Activated T-cell treated with anti-CD3 and anti-CD28 coated beads for 1 hour (primary cell): ENCODE results near the gene UBAC2.

Experiments
- DNase-seq: peaks from one replicate; pipeline ENCODE4 v3.0.0-alpha.2; 2020; ENCODE audit warnings: low read depth

UBAC2 gene

DNA sequence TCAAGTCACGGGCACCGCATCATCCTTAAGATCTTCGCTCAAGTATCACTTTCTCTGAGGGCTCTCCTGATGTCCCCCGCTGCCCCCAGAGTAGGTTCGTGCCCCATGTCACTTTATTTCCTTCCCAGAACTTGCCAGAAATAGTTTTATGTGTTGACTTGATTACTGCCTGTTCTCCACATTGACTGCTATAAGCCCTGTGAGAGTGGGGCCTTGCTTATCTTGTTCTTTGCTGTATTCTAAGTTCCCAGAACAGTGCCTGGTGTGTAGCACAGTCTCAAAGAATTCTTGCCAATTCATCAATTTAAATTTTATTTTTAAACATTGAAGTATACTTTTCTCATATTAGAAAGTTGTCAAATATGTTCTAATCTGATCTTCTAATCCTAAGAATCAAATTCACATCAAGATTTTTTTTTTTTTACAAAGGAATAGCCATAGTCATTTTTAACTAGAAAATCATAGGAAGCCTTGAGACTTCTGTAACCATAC, 138.6 kb downstream of the UBAC2 start:
- no peak for DNase-seq

DNA sequence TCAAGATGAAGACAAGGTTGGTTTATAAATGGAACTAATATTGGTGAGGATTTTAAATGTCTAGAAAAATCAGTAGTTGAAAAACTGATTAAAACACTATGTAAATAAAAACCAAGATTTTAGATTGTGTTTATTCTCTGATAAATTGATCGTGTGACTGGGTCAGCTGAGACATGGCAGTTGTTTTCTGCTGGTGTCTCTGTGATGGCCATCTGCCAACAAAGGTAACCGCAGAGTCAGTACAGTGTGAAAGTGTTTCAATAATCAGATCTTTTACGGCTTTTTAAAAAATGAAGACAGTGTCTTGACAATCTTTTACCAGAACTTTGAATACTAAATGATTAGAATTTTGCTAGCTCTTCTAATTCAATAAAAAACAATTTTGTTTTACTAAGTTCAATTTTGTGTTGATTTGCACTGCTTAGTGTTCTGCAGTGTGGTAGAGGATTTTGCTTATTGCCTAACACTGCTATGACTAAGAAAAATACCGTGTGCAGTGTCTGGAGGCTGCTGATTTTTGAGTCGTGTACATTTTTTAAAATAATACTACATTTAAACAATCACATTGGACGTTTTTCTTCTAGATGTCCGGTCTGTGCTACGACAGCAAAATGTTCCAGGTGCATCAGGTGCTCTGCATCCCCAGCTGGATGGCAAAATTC, 139.2 kb downstream of the UBAC2 start:
- DNase-seq = no peak

DNA sequence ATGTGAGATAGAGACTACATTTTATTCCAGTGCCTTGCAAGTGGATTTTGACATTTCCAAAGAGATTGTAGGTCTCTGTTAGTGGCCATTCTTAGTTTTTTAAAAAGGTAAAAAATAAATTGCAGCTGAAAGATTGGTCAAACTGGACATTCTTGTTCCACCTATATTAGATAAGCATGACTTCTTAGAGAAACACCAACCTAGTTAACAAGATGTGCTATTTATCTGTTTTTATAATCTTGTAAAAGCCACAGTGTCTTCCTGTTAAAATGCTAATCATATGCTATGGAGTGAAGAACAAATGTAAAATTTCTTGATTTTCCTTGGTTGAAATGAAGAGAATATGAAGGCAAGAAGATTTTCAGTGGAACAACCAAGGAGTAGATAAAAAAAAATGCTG, 140.0 kb downstream of the UBAC2 start:
- no peak for DNase-seq

DNA sequence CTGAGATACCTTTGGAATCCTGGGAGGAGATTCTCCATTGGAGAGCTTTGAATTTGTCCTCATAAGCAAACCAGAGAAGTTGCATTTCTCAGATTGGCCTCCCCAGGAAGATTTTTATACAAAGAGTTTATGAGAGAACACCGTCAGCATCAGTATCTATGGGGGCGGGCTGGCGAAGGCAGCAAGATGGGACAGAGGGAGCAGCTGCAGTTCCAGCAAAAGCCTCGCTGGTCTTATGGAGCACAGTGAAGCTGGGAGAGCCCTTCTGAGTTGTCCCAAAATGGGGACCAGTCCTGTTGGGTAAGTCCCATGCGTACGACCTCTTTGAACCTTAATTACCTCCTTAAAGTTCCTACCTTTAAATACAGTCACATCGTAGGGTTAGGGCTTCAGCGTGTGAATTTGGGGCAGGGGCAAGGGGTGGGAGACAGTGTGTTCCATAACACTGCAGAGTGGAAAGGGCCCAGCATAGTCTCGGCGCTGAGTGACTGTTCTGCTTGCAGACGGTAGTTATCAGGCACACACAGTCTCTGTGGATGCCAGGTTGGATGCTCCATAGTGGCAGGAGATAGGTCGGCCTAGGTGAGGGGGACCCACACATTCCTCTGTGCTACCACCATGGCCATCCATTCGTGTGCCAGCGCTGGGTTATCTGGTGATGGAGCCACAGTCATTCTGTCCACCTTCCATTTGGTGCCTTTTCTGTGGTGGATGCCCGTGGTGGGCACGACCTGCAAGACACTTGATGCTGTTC, 141.5 kb downstream of the UBAC2 start:
- DNase-seq = no peak

DNA sequence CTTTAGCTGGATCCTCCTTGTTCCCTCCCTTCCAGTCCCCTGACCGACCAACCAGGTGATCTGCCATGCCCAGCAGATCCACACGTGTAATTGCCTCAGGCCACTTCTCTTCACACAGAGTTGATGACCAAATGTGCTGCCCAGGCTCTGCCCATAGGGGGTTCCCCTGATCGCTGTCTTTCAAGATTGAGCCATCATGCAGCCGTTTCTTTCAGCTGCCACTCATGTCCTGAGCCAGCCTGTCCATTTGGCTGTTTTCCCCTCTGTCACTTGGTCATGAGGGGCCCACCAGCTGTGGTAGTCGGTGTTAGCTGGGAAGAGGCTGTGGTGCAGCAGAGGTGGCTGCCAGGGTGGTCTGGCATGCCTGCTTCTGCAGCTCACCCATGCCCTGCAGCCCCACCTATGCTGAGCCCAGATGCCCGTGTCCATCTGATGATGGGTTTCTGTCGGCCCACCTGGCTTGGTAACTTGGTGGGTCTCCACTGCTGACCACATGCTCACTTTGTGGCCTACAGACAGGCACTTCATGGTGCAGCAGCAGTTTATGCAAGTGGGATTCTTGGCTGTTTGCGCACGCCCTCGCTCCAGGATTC, 142.2 kb downstream of the UBAC2 start:
- DNase-seq = no peak

DNA sequence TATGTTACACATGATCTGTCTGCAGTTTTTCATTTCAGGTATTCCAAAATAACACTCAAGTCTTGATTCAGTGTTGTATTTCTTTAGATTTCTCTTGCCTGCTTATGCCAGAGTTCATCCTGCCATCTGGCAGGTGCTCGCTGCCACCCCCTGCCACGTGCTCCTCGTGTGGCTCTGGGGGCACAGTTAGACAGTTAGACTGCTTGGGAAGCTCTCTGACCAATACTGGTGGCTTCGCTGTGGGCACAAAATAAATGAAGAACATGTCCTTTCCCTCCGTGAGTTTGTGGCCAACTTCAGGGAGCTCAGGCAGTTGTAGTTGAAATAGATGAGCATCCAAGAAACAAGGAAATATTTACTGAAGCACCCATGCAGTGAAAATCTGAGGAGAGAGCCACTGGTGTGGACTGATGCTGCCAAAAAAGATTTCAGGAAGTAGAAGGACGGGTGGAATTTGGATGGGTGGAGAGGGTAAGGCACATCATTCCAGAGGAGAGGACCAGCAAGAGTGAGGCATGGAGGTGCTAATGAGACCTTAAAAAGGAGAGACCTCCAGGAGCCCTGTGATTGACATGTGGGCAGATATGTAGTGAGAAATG, 144.1 kb downstream of the UBAC2 start:
- no peak for DNase-seq

DNA sequence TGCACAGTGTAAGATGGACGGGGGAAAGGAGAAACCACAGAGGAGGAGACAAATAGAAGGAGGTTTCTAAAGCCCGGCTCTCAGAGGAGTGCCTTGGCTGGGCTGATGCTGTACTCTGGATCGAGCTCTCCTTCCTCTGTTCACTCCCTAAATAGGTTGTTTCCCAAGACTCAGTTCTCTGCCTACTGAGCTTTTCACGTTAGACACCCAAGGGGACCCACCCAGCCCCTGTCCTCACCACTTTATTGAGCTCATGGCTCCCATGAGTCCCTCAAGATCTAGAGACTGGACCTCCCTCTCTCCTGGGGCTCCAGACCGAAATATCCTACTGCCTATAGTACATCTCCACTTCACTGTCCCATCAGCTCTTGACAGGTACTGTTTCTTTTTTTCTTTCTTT, 144.7 kb downstream of the UBAC2 start:
- DNase-seq = no peak

DNA sequence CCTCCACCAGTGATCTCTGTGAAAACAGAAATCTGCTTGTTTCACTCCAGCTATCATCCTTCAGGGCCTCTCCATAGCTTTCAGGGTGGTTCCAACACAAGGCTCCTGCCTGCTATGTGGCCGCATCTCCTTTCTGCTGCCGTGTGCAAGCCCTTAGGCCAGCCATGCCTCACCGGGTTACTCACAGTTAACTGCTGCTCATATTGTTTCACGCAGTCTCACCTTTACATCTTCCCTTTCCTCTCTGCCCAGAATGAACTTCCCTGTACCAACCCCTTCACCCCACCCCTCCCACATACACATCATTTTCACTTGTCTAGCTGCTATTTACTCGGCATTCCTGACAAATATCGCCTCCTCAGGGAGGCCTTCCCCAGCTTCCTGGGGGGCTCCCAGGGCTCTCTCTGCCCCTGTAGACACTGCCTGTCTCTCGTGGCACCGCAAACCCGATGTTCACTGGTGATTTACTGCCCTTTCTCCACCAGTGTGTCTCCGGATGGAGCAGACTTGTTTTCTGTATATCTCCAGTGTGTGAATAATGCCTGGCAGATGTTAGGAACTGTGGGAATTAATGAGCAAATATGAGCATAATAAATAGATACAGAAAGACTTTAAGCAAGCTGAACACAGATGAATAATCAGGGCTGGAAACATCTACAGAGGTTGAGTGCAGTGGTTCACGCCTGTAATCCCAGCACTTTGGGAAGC, 145.8 kb downstream of the UBAC2 start:
- DNase-seq = no peak

DNA sequence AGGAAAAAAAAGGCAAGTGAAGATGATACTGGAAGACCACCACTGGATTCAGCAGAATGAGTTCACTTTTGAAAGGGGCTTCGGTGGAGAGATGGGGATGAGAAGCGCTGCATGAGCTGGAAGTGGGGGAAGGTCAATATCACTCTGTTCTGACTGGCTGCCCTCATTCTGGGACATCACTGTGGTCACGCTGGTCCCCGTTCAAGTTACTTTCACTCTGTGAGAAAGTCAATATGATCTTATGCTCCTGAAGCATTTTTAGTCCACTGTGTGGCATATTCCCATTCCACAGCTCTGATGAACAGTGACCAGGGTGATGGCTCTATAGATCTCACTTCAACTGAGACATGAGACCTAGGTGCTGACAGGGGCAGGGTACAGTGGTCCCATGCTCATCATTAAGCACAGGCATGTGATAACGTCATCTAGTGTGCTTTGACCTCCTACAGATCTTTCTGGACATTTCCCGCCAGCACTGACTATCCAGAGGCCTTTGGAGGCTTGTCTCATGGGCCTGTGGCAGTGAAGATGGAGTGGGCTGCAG, 146.8 kb downstream of the UBAC2 start:
- DNase-seq = no peak

DNA sequence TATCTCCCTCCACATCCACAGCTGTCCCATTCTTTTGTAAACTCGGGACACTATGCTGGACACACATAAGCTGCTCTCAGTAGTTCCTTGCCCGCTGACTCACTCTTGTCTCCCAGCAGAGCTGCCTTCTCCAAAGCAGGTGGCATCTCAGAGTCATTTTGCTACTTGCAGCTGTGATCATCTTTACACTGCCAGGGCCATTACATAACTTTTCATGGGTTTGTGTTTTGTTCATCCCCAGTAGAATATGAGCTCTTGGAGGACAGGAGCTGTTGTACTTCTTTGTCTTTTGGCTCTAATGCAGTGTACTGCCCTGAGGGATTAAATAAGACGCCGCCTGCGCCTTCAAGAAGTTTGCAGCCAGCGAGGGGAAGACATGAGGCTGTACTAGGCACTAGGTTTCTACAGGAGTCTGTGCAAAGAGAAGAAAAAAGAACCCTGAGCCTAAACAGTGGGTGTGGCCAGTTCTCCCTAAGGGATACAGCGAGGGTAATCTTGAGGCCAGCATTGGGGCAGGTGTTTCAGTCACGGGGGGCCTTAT, 147.3 kb downstream of the UBAC2 start:
- DNase-seq = no peak

DNA sequence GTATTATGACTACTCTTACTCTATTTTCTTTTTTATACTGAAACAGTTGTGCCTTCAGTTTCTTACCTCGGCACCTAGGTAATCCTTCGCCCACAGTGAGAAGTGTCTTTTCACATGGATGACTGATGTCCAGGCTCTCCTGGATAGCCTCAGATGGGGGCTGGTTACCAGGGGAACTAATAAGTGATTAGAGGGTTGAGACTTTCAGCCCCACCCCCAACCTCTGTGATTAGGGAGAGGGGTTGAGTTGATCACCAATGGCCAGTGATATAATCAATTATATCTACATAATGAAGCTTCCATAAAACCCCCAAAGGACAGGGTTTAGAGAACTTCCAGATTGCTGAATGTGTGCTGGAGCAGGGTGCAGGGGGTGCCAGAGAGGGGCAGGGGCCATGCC, 149.5 kb downstream of the UBAC2 start:
- no peak for DNase-seq

DNA sequence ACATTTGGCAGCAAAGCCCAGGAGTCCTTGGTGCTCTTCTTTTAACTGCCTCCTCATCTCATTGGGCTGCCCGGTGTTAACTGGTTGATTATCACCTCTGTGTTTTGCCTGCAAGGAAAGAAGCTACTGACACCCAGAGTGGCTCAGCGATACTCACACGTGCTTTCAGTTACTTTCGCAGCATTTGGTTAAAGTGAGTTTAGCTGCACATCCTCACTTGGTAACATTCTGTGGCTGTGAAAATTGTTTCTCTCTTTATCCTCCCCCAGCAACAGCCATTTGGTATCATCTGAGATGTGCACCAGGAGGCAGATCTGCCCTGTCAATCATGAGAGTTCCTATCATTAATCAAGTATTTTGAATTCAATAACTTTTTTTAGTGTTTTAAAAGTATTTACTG, 151.1 kb downstream of the UBAC2 start:
- DNase-seq = no peak

DNA sequence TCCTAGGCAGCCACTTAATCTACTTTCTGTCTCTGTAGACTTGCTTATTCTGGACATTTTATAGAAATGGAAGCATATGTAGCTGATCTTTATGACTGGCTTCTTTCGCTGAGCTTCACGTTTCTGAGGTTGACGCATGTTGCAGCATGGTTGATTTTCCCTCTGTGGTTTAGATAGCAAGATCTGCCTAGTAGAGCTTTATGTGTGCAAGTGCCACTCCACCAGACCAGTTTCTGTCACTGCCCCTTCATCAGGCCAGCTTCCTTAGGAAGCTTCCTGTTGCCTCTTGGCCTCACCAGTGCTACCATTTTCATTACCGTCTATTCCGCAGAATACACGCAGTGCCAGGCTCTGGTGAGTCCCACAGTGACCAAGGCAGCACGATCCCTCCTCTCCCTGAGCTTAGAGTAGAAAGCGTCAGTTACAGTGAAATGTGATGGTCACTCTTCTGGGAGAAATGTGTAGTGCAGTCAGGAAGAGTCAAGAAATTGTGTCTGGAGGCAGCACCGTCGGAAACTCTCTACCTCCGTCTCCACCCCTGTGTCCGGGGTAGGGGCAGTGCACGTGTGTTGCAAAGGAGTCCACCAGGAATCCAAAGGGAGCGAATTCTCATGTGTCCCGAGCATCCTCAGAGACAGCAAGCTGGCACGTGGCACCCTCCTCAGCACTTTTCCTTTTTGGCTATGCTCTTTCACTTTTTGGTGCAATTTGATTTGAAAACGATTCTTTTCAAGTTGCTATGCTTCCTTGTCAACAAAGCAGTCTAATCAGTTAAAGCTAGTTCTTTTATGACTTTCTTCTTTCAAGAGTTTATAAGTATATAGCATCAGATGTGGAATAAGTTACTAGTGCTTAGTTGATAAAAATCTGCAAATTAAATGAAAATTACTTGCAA, 151.9 kb downstream of the UBAC2 start:
- no peak for DNase-seq

DNA sequence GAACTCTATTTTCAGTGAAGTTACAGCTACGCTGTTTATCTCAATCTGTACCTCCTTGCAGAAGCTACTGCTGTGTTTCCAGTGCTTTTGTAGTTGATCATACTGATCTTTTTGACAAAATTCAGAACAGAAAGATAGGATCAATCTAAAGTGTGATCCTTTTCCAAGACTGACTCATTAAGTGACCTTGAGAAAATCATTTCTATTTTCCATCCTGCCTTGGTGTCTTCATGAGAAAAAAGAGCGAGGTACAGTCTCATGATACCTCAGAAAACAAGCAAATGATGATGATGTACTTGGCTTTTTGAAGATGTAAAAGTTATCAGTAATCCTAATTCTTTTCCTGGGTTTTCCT, 152.6 kb downstream of the UBAC2 start:
- no peak for DNase-seq

DNA sequence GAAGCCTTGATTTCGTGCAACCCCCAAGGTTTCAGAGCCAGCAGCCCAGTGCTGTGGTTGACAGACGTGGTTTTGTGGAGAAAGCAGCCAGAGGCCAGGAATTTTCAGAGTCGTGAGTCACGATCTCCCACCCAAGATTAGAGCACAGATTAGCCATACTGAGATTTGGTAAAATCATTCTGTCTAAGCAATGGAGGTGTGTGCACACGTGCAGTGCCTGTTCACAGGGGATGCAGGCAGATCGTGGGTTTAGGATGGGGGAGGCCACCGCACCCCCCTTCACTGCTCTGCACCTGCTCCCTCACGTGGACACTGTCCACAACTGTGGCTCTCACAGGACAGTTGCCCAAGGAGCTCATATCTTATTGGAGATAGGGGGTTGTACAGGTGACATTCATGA, 153.2 kb downstream of the UBAC2 start:
- DNase-seq = no peak

DNA sequence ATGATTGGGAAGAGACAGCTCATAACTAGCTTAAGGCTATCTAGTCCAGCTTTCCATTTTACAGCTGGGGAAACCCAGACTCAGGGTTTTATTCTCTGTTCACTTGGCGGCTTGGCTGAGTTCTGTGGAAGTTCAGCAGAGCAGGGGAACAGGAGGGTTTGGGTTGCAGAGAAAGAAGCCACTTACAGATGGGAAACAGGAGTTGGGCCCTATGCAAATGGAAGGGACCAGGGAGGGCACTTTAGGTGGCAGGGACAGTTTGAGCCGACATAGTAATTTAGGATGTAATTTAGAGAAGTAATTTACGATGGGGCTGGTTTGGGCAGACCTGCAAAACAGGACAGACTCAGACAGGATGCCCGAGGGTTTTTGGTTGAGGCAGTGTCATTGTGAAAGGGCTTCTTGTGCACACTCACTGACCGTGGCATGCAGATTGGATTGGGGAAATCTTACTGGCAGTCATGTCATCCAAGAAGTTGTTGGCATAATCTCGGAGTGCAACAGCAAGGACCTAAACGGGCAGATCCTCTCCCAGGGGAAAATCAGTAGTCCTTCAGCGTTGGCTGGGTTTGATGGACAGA, 153.8 kb downstream of the UBAC2 start:
- no peak for DNase-seq

DNA sequence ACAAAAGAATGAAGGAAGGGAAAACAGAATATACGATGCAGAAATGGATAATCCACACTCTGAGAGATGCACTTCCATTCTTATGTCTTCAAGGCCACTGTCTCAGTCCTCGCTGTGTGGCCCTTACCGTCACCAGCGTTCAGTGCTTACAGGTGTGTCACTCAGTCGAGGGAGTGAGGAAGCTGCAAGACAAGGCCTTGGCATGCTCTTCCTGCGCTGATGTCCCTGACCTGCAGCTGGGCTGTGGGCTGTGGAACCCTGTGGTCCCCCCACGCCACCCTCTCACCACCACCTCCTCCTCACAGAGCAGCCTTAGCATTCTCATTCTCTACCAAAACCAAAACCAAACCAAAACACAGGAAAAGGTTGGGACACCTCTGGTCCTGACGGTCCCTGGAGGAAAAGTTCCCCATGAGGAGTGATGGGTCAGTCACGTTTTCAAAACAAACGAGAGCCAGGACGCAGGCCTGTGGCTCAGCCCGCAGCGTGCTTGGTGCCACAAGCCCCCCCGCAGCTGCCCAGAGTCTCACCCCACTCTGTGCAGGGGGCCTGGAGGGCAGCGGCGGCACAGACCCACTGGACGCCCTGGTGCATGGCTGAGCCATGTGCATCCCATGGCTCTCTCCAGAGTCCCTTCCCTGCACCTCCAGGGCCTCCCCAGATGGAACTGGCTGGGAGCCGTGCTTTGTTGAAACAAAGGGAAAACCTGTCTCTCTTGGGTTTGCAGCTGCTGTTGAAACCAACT, 154.8 kb downstream of the UBAC2 start:
- DNase-seq = no peak

DNA sequence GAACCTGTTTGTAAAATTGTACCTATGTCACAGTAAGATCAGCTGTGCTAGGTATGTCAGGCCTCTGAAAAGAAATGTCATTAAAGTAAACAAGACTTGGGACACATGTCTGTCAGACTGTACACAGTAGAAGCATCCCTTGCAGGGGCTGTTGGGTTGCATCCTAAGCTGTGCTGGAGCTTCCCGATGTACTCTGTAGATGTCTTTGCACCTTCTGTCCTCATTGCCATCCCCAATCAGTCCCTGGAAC, 155.3 kb downstream of the UBAC2 start:
- DNase-seq = no peak

DNA sequence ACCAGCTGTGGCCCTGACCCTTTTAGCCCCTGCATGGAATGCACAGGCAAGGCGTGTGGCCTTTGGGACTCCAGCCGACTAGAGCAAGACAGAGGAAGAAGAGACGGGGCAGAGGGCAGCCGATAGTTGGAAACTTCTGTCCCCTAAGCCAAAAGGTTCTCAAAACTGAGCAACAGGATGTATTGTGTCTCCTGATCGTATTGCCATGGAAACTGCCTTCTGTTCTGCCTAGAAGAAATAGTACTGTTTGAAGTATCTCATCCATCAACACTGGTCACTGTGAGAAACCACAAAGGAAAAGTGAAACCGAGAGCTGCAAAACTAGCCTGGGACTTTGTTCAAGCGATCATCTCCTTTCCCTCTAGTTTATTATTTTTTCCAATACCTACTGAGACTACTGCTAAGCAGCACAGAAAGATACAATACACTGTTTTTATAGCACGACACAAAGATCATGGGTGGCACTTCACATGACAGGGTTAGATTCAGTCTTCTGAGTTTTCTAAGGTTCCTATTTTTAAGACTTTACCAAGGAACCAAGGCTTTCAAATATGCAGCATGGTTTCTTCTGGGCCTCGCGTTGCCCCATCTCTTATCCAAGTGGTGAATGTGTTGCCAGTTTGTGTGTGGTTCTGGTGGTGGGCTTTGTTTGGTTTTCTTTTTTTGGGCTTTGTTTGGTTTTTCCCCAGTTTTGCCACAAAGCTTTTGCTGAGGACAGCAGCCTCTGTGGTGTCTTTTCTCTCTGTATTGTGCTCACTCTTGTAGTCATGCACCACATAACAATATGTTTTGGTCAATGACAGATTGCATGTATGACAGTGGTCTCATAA, 155.8 kb downstream of the UBAC2 start:
- DNase-seq = no peak
